CD4-positive, alpha-beta T cell treated with Interleukin-12 subunit alpha and Interleukin-12 subunit beta, for 1 hour (primary cell): Measurements from ENCODE around the gene SPTAN1.
"Not testable (repeated sequence)": the region's sequence is repeated elsewhere in the genome, so short reads cannot be mapped to it uniquely, and the experiment has no call there.

Experiments used
- DNase-seq: peaks from one replicate; pipeline ENCODE4 v3.0.0-alpha.2; 2020

The SPTAN1 gene

GRCh38 chr9:128634111-128634510 lies 81.7 kb downstream of the SPTAN1 start:
- DNase-seq: no peak

GRCh38 chr9:128634651-128635262 lies 82.4 kb downstream of the SPTAN1 start:
- no peak for DNase-seq

GRCh38 chr9:128635266-128636023 lies 83.1 kb downstream of the SPTAN1 start:
- no peak for DNase-seq

GRCh38 chr9:128636024-128636390 lies 83.6 kb downstream of the SPTAN1 start:
- no peak for DNase-seq

GRCh38 chr9:128636556-128637530 lies 84.5 kb downstream of the SPTAN1 start:
- no peak for DNase-seq

- DNase-seq: no peak
Observed at GRCh38 chr9:128637656-128638055, 85.3 kb downstream of the SPTAN1 start.

- no peak for DNase-seq
Observed at GRCh38 chr9:128638580-128638979, 86.2 kb downstream of the SPTAN1 start.

- no peak for DNase-seq
Observed at GRCh38 chr9:128640603-128641002, 88.2 kb downstream of the SPTAN1 start.

- DNase-seq: no peak
Observed at GRCh38 chr9:128642675-128643245, 90.4 kb downstream of the SPTAN1 start.

GRCh38 chr9:128643519-128644300 lies 91.3 kb downstream of the SPTAN1 start:
- DNase-seq: no peak

GRCh38 chr9:128648206-128648605 lies 95.8 kb downstream of the SPTAN1 start:
- DNase-seq: peak; percentile 76

GRCh38 chr9:128651798-128652197 lies 99.4 kb downstream of the SPTAN1 start:
- DNase-seq: no peak

- DNase-seq: no peak
Observed at GRCh38 chr9:128653908-128654307, 101.5 kb downstream of the SPTAN1 start.

GRCh38 chr9:128654481-128654880 lies 102.1 kb downstream of the SPTAN1 start:
- DNase-seq: no peak

GRCh38 chr9:128656416-128657343 lies 104.3 kb downstream of the SPTAN1 start, which contains the start of gene DYNC2I2:
DYNC2I2 (minus strand) TSS chr9:128656847; CDS start chr9:128656726, 121 bp downstream.
- peak; percentile 96 for DNase-seq

GRCh38 chr9:128657344-128657704 lies 104.9 kb downstream of the SPTAN1 start:
- DNase-seq: no peak

GRCh38 chr9:128657796-128658195 lies 105.4 kb downstream of the SPTAN1 start:
- DNase-seq: no peak

GRCh38 chr9:128666481-128666941 lies 114.1 kb downstream of the SPTAN1 start:
- DNase-seq: not testable (repeated sequence)

- no peak for DNase-seq
Observed at GRCh38 chr9:128669786-128670185, 117.4 kb downstream of the SPTAN1 start.

- DNase-seq: no peak
Observed at GRCh38 chr9:128675382-128675781, 123.0 kb downstream of the SPTAN1 start.

- DNase-seq: no peak
Observed at GRCh38 chr9:128677794-128678193, 125.4 kb downstream of the SPTAN1 start.
